GM19043 (cell line): ENCODE measurements around the gene CCDC121.
"Not testable (repeated sequence)": the region's sequence is repeated elsewhere in the genome, so short reads cannot be mapped to it uniquely, and the experiment has no call there.

Experiments
- ATAC-seq: cut with Tn5 transposase; IDR thresholded peaks from one replicate; pipeline ENCODE4 v1.9.1; 2021; ENCODE audit warnings: low read depth; ENCODE audit not compliant: unreplicated experiment

CCDC121 gene

GRCh38 chr2:27638037-27638637 is 9.3 kb upstream of the CCDC121 start:
- no peak for ATAC-seq

GRCh38 chr2:27636766-27637165 is 8.0 kb upstream of the CCDC121 start:
- no peak for ATAC-seq

- no peak for ATAC-seq
Measured at GRCh38 chr2:27634291-27634690, 5.5 kb upstream of the CCDC121 start.

- not testable (repeated sequence) for ATAC-seq
Measured at GRCh38 chr2:27630257-27630656, 1.4 kb upstream of the CCDC121 start.

GRCh38 chr2:27627963-27628766 is 647 bp downstream of the CCDC121 start:
- ATAC-seq = no peak

- not testable (repeated sequence) for ATAC-seq
Measured at GRCh38 chr2:27626921-27627320, 1.9 kb downstream of the CCDC121 start.

GRCh38 chr2:27626323-27626722 is 2.5 kb downstream of the CCDC121 start:
- ATAC-seq = not testable (repeated sequence)

- ATAC-seq = no peak
Measured at GRCh38 chr2:27624943-27625342, 3.9 kb downstream of the CCDC121 start.

- ATAC-seq = no peak
Measured at GRCh38 chr2:27622921-27623384, 5.9 kb downstream of the CCDC121 start.

- no peak for ATAC-seq
Measured at GRCh38 chr2:27621524-27621923, 7.3 kb downstream of the CCDC121 start.

GRCh38 chr2:27615316-27615715 is 13.5 kb downstream of the CCDC121 start:
- ATAC-seq = no peak

GRCh38 chr2:27613985-27614384 is 14.8 kb downstream of the CCDC121 start:
- no peak for ATAC-seq

GRCh38 chr2:27606611-27607010 is 22.2 kb downstream of the CCDC121 start:
- ATAC-seq = no peak

- no peak for ATAC-seq
Measured at GRCh38 chr2:27596627-27597026, 32.2 kb downstream of the CCDC121 start.

- ATAC-seq = not testable (repeated sequence)
Measured at GRCh38 chr2:27595412-27595811, 33.4 kb downstream of the CCDC121 start.

- not testable (repeated sequence) for ATAC-seq
Measured at GRCh38 chr2:27594020-27594703, 34.6 kb downstream of the CCDC121 start.

GRCh38 chr2:27593240-27593639 is 35.6 kb downstream of the CCDC121 start:
- ATAC-seq = no peak

GRCh38 chr2:27591745-27592144 is 37.1 kb downstream of the CCDC121 start:
- ATAC-seq = no peak

GRCh38 chr2:27588308-27588707 is 40.5 kb downstream of the CCDC121 start:
- ATAC-seq = no peak

- ATAC-seq = no peak
Measured at GRCh38 chr2:27587025-27587424, 41.8 kb downstream of the CCDC121 start.

- ATAC-seq = no peak
Measured at GRCh38 chr2:27584597-27584996, 44.2 kb downstream of the CCDC121 start.
